D721Med (cell line): ENCODE measurements around the gene RPS21.

Source experiments
- DNase-seq: peaks from one replicate; pipeline ENCODE4 v3.0.0; 2011; ENCODE audit warnings: low spot score; ENCODE audit not compliant: insufficient read length
- FAIRE-seq: peaks from 2 replicates; lab custom pipeline; 2011; peaks lifted over from hg19 to GRCh38; lab: Jason Lieb, UNC
- TF ChIP-seq, protein P1 (sequence below): IDR thresholded peaks from 2 replicates; pipeline ENCODE4 v1.5.1; 2012; ENCODE audit warnings: mild to moderate bottlenecking, control low read depth; ENCODE audit not compliant: insufficient read depth; ENCODE audit errors: missing control alignments

Gene RPS21

DNA sequence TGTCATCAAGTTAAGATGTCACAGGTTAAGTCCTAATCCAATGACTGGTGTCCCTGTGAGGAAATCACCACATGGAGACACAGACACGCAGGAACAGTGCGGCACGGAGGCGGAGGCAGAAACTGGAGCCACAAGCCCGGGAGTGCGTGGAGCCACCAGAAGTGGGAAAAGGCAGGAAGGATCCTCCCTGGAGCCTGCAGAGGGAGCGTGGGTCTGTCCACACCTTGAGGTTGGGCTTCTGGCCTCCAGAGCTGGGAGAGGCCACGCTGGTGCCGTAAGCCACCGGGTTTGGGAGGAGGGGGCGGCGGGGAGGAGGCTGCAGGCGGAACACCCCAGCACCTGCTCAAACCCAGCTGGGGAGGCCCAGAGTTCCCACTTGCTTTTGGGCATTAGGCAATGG, 16.4 kb downstream of the RPS21 start:
- DNase-seq (no peak), FAIRE-seq (no peak)
- TF ChIP-seq, protein P1, sequence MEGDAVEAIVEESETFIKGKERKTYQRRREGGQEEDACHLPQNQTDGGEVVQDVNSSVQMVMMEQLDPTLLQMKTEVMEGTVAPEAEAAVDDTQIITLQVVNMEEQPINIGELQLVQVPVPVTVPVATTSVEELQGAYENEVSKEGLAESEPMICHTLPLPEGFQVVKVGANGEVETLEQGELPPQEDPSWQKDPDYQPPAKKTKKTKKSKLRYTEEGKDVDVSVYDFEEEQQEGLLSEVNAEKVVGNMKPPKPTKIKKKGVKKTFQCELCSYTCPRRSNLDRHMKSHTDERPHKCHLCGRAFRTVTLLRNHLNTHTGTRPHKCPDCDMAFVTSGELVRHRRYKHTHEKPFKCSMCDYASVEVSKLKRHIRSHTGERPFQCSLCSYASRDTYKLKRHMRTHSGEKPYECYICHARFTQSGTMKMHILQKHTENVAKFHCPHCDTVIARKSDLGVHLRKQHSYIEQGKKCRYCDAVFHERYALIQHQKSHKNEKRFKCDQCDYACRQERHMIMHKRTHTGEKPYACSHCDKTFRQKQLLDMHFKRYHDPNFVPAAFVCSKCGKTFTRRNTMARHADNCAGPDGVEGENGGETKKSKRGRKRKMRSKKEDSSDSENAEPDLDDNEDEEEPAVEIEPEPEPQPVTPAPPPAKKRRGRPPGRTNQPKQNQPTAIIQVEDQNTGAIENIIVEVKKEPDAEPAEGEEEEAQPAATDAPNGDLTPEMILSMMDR = no peak

DNA sequence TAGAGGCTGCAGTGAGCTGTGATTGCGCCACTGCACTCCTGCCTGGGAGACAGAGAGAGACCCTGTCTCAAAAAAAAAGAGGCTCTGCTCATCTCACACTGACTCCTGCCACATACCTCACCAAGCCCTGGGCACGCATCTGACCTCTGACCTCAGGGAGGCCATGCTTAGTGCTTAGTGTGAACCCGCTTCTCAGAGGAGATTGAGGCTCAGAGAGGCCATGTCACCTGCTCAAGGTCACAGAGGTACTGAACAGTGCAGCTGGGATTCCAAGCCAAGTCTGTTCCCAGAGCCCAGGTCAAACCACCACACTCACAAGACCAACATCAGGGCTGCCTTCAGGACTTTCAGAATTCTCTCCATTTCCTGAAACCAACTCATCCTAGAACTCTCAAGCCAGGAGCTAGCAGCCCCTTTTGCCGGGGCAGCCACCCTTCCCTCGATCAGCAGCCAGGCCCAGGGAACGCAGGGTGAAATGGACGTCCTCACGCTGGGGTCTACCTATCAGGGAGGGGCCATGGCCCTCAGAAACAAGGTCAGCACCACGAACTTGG, 17.3 kb downstream of the RPS21 start:
- DNase-seq = no peak
- TF ChIP-seq, protein P1 = no peak
- FAIRE-seq = no peak

DNA sequence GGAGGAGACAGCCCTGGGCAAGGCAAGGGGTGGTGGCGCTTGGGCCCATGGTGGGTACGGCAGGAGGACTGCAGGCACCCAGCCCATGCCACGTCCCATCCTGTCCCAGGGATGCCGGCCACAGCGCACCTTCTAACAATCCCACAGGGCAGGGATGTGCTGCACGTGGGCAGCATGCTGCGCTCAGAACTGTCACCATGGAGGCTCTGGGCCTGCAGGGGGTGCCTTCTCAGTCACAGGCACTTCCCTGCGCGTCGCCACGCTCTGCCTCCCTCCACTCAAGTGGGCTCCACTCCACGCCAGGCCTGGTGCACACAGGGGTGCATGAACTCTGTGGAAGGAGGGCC, 17.8 kb downstream of the RPS21 start:
- TF ChIP-seq, protein P1 = no peak
- DNase-seq (no peak), FAIRE-seq (no peak)

DNA sequence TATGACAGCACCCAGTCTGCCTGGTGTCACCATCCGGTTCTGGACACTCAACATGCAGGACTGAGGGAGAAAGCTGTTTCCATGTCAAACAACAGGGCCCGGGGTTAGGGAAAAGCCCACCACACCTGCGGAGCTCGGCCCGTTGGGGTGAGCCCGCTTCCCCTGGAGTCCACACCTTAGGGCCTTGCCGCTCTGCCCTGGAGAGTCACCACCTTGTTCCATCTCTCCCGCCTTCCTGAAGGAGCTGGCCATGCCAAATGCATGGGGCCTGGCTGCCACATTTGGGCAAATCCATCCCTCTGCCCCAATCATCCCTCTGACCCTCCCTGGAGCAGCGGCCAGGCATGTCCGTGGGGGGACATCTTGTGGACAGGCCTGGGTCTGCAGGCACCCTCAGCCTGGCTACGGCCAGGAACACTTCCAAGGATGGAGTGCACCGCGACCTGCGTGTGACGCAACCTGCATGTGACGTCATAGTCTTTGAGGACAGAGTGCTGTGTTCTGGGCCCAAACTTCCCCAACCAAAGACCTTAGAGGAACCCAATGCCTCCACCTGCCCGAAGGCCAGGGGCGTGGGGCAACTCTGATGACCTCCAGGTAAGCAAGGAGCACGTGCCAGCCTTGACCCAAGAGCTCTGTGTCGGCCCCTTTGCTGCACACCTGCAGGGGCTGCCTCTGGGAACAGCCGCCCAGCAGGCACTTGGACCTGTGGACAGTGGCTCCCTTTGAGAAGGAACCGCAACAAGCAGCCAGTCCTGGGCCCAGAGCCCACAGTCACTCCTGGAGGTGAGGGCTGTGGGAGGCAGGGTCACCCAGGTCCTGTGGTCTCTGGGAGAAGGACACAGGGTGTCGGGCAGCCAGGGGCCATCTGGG, 18.4 kb downstream of the RPS21 start:
- TF ChIP-seq, protein P1 = peak; percentile 10
- DNase-seq = no peak
- FAIRE-seq = no peak

DNA sequence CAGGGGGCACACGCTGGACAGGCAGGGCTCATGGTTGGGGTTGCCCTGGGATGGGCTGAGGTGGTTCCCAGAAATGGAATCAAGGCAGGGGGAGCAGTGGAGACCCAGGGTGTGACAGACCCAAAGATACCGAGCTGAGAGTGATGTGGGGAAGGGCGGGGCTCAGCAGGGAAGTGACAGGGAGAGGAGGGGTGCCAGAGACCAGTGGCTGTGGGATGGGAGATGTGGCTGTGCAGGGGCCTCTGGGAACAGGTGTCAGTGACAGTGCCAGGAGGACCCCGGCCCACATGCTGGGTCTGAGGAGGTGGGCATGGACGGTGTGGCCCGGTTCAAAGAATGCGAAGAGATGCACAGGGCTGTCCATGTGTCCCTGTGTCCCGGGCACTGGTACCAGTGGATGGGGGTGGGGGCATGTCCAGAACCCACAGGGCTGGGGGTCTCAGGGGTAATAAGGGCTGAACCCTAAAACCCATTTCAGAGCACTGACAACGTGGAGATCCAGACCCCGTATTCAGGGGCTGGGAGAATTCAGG, 19.1 kb downstream of the RPS21 start:
- DNase-seq = no peak
- no peak for FAIRE-seq
- TF ChIP-seq, protein P1 = no peak

DNA sequence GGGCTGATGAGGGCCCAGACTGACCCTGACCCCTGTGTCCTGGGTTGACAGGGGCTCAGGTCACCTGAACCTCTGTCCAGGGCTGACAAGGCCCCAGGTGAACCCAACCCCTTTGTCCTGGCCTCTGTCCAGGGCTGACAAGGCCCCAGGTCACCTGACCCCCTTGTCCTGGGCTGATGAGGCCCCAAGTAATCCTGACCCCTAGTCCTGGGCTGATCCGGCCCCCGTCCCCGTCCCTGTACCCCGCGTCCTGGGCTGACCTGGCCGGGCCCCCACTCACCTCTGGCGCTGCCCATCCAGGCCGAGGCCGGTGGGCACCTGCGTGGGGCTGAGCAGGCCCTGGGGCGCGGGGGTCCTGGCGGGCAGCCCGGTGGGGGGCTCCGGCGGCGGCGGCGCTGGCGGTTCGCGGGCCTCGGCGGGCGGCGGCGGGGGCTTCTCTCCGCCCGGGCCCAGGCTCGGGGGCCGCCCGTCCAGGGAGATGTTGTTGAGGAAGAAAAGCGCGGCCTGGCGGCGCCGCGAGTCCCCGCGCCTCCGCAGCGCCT, 19.8 kb downstream of the RPS21 start:
- DNase-seq (no peak), FAIRE-seq (no peak)
- TF ChIP-seq, protein P1 = no peak
